ENCODE results near the gene DYRK4.

DNA sequence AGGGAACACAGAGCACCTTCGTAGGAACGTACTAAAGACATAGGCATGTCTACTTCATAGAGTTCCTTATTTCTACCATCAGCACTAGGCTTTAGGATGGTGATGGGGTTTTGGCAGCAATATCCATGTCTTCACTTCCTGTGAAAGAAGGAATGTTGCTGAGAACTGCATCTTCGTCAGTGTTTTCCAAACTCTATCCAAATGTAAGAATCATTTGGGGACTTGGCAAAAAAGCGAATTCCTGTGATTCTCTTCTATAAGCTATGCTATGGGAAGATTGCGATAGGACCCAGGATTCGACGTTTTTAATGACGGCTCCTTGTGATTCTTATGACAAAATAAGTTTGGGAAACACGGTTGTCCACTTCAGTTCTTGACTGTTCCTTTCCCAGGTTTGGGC is 47.1 kb downstream of the DYRK4 start:
- TF ChIP-seq, protein P1, sequence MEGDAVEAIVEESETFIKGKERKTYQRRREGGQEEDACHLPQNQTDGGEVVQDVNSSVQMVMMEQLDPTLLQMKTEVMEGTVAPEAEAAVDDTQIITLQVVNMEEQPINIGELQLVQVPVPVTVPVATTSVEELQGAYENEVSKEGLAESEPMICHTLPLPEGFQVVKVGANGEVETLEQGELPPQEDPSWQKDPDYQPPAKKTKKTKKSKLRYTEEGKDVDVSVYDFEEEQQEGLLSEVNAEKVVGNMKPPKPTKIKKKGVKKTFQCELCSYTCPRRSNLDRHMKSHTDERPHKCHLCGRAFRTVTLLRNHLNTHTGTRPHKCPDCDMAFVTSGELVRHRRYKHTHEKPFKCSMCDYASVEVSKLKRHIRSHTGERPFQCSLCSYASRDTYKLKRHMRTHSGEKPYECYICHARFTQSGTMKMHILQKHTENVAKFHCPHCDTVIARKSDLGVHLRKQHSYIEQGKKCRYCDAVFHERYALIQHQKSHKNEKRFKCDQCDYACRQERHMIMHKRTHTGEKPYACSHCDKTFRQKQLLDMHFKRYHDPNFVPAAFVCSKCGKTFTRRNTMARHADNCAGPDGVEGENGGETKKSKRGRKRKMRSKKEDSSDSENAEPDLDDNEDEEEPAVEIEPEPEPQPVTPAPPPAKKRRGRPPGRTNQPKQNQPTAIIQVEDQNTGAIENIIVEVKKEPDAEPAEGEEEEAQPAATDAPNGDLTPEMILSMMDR (IDR thresholded peaks at IDR 0.05), result no peak
- TF ChIP-seq, protein P2, sequence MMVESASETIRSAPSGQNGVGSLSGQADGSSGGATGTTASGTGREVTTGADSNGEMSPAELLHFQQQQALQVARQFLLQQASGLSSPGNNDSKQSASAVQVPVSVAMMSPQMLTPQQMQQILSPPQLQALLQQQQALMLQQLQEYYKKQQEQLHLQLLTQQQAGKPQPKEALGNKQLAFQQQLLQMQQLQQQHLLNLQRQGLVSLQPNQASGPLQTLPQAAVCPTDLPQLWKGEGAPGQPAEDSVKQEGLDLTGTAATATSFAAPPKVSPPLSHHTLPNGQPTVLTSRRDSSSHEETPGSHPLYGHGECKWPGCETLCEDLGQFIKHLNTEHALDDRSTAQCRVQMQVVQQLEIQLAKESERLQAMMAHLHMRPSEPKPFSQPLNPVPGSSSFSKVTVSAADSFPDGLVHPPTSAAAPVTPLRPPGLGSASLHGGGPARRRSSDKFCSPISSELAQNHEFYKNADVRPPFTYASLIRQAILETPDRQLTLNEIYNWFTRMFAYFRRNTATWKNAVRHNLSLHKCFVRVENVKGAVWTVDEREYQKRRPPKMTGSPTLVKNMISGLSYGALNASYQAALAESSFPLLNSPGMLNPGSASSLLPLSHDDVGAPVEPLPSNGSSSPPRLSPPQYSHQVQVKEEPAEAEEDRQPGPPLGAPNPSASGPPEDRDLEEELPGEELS (CRISPR knock-in tag; IDR thresholded peaks at IDR 0.05), result no peak
- no peak for TF ChIP-seq RELA (CRISPR knock-in tag; IDR thresholded peaks at IDR 0.05; ENCODE audit: borderline replicate concordance)
- TF ChIP-seq ATF1 (CRISPR knock-in tag; IDR thresholded peaks at IDR 0.05), result no peak
- TF ChIP-seq, protein P3, sequence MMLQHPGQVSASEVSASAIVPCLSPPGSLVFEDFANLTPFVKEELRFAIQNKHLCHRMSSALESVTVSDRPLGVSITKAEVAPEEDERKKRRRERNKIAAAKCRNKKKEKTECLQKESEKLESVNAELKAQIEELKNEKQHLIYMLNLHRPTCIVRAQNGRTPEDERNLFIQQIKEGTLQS (CRISPR knock-in tag; conservative IDR thresholded peaks at IDR 0.05), result no peak
